ELR (cell line): ENCODE data around the gene CACNA2D1.
"Not testable (repeated sequence)": the region's sequence is repeated elsewhere in the genome, so short reads cannot be mapped to it uniquely, and the experiment has no call there.

Experiments used
- DNase-seq: peaks from one replicate; pipeline ENCODE4 v3.0.0-alpha.2; 2015; ENCODE audit warnings: low read depth

CACNA2D1 gene

DNA sequence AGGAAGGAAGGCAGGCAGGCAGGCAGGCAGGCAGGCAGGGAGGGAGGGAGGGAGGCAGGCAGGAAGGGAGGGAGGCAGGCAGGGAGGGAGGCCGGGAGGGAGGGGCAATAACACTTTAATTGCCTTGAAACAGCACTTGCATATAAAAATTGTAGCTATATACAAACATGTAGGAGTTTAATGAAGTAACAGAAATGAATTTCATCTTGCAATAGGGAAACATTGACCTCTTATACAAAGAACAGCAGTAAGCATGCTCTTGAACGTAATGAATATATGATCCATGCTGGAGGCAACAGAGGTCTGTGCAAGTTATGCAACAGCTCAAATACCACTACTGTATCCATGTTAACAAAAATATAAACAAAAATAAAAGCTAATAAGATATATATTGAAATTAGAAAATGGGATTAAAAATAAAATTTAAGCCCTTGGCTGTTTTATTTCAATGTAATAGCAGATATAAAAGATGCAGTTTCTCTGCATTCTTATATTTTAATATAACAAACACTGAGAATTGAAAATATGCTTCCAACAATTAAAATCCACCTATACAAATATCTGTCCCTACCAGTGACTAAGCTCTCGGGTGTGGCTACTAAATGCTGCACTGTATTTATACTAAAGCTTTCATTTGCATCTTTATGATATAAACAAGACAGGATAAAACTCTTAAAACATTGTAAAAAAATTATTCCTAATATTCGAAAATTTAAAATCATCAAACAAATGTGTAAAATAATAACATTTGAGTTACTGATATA lies 50.3 kb downstream of the CACNA2D1 start:
- peak; percentile 14 for DNase-seq

DNA sequence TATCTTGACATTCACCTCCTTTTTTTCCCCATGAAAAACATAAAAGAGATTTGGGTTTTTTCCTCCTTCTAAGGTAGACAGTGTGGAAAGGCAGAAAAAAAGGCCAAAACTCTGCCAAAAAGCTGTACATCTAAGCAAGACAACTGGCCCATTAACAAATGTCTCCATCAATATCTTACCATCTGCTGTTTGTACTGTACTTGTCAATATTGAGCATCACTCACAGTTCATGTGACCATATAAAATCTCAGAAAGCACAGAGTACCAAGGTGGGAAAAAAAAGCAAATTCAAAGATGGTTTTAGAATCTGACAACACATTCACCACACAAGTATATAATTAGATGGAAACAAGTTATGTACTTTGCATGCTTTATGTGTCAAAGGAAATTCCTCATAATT lies 52.6 kb downstream of the CACNA2D1 start:
- no peak for DNase-seq

DNA sequence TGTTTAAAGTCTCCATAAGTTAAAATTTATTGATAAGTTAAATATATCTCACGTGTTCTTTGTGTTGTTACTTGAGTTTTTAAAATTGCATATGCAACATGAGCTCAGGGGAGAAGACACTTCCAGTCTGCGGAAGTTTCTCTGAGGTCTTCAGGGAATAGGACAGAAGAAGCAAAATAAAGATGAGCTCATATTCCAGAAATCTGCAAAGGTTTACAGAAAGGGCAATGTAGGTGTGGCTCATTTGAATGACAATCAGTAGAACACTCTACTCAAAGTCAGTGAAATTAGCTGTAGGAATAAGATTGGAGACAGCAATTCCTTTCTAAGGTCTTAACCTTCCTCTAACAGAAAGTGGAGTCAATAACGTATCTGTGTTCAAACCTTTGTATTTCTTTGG lies 53.7 kb downstream of the CACNA2D1 start:
- no peak for DNase-seq

DNA sequence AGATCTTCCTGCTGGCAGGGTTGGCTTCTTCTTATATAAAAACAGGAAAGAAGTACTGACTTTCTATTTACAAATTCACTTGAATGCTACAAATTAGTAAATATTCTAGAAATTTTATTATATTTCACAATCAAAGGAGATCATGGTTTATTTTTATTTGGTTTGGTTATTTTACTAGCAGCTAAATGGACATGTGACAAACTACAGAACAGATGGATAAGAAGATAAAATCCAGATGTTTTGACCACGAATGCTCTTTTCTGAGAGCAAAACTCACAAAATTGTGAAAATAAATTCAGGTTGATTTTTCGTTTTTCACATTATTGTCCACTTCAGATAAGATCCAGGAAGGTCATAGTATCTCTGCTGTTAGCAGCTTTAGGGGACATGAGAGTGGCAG lies 55.4 kb downstream of the CACNA2D1 start:
- no peak for DNase-seq

DNA sequence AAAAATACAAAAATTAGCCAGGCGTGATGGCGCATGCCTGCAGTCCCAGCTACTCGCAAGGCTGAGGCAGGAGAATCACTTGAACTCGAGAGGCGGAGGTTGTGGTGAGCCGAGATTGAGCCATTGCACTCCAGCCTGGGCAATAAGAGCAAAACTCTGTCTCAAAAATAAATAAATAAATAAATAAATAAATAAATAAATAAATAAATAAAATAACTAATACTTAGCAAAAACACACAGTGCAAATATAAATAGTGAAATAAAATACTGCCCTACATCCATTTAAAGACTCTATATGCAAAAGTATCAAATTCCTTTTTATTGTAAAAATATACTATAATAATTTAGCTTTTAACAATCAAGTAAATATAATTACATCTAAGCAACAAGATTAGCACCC lies 57.0 kb downstream of the CACNA2D1 start:
- DNase-seq, result not testable (repeated sequence)

DNA sequence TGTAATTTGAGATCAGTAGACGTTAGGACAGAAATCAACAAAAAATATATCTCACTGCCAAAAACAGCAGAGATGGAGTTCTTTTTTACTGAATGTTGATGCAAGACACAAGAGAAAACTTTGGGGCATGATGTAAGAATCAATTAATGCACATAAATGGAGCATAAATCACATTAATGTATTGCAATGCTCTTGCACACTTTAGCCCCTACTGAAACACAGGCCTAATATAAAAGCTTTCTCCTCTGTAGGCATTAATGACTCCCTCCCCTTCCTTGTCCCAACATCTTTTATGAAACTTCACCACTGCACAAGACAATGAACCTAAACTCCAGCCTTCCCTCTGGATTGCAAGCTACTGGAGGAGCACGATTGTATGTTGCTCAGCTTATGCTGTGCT lies 58.8 kb downstream of the CACNA2D1 start:
- DNase-seq, result no peak

DNA sequence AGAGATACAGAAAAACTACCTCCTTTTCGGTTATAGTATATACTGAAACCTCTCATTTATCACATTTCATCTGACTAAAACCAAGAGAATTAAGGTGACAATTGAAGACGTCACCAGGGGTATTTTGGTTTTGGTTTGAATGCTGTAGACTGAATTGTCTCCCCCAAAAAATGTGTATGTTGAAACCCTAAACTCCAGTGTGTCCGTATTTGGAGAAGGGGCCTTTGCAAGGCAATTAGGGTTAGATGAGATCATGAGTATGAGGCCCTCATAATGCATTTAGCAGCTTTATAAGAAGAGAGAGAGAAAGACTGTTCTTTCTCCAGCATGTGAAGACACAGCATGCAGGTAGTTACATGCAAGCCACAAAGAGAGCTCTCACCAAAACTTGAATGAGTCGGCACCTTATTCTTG lies 59.5 kb downstream of the CACNA2D1 start:
- no peak for DNase-seq

DNA sequence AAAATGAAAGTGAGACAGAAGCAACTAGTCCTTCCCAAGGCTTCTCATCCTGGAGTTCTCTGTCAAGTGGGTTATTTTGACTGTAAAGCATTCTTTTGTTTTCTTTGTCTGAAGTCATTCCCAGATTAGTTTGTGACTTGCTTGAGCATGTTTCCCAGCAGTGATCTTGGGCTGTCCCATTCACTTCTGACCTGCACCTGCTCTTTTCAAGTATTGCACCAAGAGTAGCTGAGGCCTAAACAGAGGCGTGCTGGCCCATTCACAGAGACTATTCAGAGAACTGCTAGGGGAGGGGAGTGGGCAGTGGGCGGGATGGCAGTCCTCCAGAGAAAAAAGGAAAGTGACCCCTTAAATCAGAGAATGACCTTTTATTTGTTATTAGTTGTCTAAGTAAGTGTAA lies 61.3 kb downstream of the CACNA2D1 start:
- DNase-seq, result no peak

DNA sequence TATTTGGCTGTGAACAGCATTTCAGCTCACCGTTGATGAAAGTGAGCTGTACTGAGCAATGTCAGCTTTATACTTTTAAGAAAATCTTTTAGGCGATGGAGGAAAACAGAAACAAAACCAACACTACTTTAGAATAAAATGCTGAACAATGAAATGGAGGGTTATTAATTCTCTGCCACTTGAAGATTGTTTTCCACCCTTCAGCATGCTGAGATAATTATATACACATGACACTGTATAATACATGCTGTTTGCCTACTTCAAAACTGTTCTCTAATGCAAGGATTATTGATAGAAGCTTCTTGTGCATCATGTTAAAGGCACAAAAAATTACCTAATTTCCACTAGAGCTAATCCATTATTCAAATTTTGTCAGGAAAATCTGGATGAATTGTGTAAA lies 66.8 kb downstream of the CACNA2D1 start:
- DNase-seq, result no peak

DNA sequence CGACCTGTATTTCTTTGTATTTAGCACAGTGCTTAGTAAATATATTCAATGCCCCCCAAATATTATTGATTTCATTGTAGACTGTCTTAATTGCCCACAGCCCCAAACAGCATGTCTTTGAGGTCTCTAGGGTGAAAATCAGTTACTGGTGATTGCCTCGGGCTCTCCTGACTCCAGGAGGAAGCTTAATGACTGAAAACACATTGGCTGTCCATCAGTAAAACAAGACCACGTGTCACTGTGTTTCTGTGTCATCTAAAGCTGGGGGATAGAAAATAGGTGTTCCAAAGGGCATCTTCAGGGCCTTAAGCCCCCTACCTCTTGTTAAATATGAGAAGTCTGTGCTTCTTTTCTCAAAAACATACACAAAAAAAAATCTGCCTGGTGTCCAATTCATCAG lies 67.9 kb downstream of the CACNA2D1 start:
- DNase-seq, result no peak

DNA sequence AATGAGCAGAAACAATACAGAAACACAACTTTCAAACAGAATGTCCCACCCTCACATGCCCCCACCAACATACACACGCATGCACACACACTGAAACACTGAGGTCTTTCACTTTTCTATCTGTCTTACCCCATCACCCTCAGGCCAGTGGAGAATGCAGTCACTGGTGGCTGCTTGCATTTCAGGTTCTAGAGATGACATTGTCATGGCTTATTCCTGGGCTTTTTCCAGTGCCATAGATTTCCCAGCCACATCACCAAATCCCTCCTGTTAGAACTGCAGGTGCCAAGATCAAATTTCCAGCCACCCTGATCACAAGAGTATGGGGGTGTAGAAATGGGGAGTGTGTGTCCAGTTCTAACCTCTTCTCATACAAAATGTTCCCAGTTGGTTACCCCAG lies 68.4 kb downstream of the CACNA2D1 start:
- no peak for DNase-seq

DNA sequence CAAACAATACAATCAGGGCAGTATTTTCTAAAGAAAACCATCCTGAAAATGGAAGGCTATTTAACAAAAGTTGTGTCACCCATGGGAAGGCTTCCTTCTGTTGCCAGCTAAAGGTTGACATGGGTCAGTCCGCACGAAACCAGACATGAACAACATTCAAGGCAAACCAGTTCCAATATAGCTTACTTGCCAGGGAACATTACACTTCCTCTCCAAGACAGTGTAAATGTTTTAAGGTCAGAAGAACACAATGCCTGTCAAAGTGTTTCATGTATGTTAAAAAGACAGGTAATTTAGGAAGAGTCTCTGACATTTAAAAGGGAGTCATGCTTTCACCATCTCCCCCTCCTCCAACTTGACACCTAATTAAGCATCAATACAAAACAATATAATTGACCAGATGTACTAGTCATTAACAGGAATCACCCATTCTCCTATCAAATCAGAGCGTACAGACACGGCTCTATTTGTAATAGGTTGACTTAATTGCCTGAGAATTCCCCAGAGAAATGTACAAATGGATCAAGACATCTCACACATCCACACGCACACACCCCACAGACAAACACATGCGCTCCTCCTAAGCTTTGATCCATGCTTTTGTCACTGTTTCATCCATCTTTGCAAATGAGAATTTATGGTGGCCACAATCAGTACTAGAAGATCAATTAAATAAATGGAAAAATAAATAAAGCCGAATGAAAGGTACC lies 69.5 kb downstream of the CACNA2D1 start:
- no peak for DNase-seq

DNA sequence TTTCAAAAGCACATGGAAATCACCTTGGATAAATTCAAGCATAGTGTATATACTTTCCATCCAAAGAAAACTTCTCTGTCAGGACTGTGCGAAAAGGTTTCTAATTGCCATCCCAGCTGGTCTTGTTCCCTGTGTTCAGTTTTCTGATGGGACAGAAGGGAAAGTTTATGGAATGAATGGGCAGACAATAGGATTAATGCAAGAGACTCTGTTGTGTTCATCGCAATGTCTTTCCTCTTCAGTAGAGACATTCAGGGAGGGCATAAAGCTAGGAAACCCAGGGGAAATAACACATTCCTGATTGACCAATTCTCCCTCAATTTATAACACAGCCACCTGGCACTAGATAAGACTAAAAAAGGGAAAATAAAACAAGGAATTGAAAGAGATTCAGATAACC lies 78.9 kb downstream of the CACNA2D1 start:
- DNase-seq, result no peak

DNA sequence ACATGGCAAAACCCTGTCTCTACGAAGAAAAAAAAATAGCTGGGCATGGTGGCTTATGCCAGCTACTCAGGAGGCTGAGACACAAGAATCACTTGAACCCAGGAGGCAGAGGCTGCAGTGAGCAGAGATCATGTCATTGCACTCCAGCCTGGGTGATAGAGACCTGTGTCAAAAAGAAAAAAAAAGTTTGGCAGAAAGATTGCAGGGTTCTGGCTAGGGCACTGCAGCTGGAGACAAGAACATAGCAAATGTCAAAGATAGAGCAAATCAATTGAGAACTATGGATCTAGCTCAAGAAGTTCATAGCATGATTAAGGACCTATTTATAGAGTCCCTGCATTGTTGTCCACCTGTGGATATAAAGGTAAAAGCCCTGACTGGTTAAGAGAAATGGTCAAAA lies 79.5 kb downstream of the CACNA2D1 start:
- DNase-seq, result no peak

DNA sequence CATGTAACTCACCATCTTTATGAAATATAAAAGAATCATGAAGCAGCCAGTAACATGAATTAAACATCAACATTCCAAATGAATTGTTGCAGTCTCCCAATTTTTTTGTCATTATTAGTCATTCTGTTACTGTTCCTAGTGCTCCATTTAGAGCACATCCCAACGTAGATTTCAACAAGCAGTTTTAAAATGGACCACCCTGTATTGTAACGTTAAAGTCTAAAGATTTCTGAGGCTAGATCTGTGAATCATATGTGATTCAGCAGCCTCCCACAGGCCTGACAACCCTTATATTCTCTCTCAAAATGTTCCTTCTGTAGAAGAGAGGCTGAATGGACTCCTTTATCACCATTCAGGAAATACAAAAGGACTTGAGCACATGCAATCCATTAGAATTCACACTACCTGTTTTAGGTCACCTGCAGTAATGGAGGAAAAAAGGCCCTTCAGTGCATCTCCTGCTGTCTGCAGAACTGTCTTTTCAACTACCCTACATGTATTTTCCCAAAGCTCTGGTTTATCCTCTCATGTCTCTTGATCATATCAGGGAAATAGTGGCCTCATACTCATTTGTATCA lies 81.4 kb downstream of the CACNA2D1 start:
- DNase-seq, result peak; percentile 72

DNA sequence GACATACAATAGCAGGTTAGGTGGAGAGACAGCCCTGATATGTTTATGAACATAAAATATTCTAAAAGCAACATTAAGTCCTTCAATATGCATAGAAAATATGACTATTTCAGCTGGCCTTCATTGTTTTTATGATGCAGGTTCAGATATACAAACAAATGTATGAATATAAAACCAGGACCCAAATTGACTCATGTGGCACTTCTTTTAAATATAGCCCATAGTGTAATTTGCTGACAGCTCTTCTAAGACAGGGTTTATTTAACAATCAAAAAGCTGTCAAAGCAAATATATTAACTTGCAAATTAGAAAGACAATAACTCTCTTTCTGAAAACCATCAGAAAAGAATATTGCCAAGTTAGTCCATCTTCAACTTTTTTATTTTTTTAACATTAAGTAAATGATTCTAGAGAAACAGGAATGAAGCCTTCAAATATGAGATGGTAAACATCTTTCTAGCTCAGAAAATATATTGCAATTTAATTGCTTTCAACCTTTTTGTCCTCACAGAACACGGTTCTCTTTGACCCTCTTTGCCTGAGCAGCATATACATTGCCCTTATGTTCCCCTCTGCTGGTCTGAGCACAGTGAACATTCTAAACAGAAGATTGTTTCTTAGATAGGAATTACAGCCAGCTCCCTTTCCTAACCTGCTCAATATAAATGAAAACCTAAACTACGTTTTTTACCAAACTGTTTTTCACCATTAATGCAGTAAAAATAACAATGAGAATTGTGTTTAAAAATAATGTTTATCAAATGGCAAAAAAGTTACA lies 82.8 kb downstream of the CACNA2D1 start:
- no peak for DNase-seq

DNA sequence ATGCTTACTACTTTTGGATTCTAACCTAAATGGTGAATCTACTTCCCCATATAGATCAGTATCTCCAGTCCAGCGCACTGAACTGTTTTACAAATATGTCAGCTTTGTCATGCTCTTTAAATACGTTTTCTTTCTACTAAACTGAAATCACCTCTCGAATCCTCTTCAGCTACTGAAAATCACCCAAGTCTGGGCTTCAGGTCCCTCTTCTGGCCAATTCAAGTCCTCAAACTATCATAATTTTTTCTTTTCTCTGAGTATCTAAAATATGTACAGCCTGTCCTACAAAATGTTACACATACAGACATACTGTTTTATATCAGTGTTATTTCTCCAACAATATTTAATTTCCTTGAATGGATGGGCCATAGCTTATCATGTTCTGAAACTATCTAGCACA lies 84.2 kb downstream of the CACNA2D1 start:
- no peak for DNase-seq

DNA sequence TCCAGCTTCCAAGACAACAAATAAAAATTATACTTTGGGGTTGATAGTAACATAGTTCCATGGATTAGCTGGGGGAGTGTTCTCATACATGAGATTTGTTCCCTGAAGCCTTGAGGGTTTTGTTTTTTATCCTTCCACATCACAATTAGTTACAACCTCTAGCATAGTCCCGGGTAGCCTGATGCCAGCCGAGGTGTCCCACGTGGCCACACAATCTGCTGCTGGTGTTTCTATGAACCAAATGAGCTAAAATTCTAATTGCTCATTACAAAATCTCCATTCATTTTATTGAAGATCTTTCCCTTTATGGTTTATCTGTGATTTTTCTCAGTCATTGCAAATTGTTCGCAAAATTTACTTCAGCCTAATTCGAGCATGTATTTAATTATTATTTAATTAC lies 84.7 kb downstream of the CACNA2D1 start:
- DNase-seq, result no peak

DNA sequence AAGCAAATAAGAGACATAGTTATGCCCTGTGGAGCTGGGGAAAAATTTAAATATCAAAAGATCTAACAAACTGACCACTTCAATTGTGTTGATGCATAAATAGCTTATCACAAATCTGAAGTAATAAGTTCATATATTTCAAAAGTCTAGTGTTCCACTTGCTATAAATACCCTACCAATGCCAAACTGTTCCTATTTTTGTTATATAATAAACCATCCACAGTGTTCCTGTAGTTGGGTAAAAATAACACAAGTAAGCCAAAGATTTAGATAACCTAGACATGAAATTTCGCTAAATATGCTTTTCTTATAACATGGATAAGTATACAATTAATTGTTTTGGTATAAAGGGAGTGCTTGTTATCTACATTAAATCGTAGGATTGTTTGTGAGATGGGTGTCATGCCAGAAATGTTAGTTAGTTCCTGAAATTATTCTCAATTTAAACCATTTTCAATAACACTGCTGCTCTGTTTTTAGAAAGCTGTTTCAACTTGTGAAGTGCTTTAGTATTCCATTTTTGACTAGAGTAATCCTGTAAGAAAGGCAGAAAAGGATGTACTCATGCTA lies 85.5 kb downstream of the CACNA2D1 start:
- DNase-seq, result no peak

DNA sequence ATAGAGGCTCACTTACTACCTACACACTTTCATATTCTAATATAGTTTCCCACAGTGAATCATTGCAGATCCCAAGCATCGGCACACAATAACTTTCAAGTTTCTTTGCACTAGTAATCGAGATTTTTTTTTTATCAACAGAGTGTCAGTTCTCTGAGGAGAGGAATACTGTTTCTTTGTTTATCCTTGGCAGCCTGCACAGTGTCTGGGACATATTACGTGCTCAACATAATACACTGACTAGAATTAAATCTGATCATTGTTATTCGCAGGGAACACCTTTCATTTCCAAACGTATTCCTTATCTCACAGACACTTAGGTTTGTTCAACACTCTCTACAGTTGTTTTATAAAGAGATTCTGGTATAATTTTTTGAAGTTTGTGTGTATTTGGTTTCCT lies 95.3 kb downstream of the CACNA2D1 start:
- DNase-seq, result no peak

DNA sequence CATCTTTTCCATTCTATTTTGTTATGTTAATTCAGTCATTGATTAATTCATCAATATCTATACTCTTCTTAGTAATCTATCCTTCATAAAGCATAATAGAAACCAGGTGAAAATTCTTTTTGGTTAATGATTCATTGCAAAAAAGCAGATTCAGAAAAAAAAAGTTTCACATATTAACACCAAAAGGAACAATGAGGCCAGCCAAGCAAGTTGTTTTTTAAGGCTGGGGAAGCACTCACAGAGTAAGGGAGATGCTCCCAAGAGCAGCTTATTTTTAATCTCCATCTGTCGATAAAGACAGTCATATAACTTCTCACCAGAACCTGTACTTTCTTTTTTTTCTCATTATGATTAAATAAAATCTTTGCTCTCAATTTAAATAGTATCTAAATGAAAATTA lies 95.8 kb downstream of the CACNA2D1 start:
- no peak for DNase-seq

DNA sequence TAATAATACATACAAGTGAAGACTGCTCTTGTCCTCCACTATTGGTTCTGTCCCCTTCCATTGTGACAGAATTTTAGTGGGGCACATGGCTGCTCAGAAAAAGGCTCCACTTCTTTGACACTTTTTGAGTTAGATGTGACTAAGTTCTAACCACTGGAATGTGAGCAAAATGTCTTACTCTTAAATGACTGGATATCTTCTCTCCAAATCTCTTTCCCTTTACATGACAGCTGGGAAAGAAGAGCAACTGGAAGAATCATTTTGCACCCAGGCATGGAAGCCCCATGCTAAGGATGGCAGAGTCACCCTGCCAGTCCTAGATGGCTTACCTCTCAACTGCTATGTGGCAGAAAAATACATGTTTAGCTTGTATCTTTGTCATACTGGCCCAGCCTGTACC lies 97.7 kb downstream of the CACNA2D1 start:
- DNase-seq, result no peak
